ENCODE measurements around the gene UBXN6.

UBXN6 gene

GRCh38 chr19:4402171-4403004 is 55.2 kb downstream of the UBXN6 start, which contains the start of gene CHAF1A:
Gene CHAF1A (plus strand): TSS chr19:4402640. CDS start chr19:4402763, 123 bp downstream.
- DNase-seq = peak; percentile 99

- DNase-seq = no peak
Measured at GRCh38 chr19:4401769-4402170, 55.8 kb downstream of the UBXN6 start.

- DNase-seq = peak; percentile 70
Measured at GRCh38 chr19:4400135-4400936, 57.3 kb downstream of the UBXN6 start, which contains the start of gene SH3GL1. Gene SH3GL1 (minus strand): TSS chr19:4400547. CDS start chr19:4400368, 179 bp downstream.

GRCh38 chr19:4399812-4400134 is 57.8 kb downstream of the UBXN6 start:
- no peak for DNase-seq

GRCh38 chr19:4396949-4397783 is 60.4 kb downstream of the UBXN6 start:
- no peak for DNase-seq

All from NCI-H1436 treated with DMSO at 0.1 percent for 48 hours (cell line).